K562 (cell line): Measurements from ENCODE around the gene CFDP1. TPM values are rescaled to one million over a fixed set of nuclear protein-coding genes. Genes with fewer than 3 reads are reported as not detected.

ENCODE experiments used
- CCNT2 ChIP-seq: IDR thresholded peaks from 2 replicates; pipeline ENCODE4 v1.6.1; 2011; ENCODE audit warnings: borderline replicate concordance, low read depth, mild to moderate bottlenecking, moderate library complexity, mixed read lengths, low read length; ENCODE audit not compliant: insufficient read length; ENCODE audit errors: extremely low read depth
- CREBBP ChIP-seq: IDR thresholded peaks from one replicate; pipeline ENCODE4 v1.6.1; 2012; ENCODE audit warnings: low read depth, mild to moderate bottlenecking, control low read depth, inconsistent platforms, low read length
- POLR2G ChIP-seq: fragments of 200-400 bp; formaldehyde crosslinking; IDR thresholded peaks from 2 replicates; pipeline ENCODE4 v1.6.1; 2017; ENCODE audit warnings: low read depth, mild to moderate bottlenecking, antibody characterized with exemption, low read length, moderate library complexity
- ZNF140 ChIP-seq: fragments of 250-450 bp; sonication (Bioruptor Pico); IDR thresholded peaks from 2 replicates; pipeline ENCODE4 v1.8.0; 2021; ENCODE audit warnings: moderate library complexity, mild to moderate bottlenecking, inconsistent platforms
- polyA plus RNA-seq, 8 experiments: library from polyadenylated mRNA; depleted of rRNA in 4 of 8; stranded (reverse) in 5 of 8; unstranded in 3 of 8; fragments of >200 nt; fragmentation: Nextera tagmentation in 2 of 8; fragmentation: Illumina TruSeq in 1 of 8; extraction: Ambion mirVana in 2 of 8; extraction: Trizol in 1 of 8; gene quantifications; 2 replicates each; pipeline versions ENCODE4 v1.2.1 to v1.2.3, GENCODE V29; 2011 to 2014; ENCODE audit warnings: inconsistent platforms in 1 of 8, missing spikeins in 1 of 8
- total RNA-seq, 7 experiments: library from RNA; depleted of rRNA in 6 of 7; stranded (reverse); fragments of >200 nt in 6 of 7; fragmentation: Illumina TruSeq in 2 of 7; extraction: Trizol in 2 of 7; gene quantifications; 2 replicates each; pipeline versions ENCODE4 v1.2.1 to v1.2.3, GENCODE V29; 2011 to 2021; ENCODE audit warnings: low replicate concordance in 1 of 7
- TF ChIP-seq, protein P1 (sequence below): sonication (generic); formaldehyde crosslinking; IDR thresholded peaks from 2 replicates; pipeline ENCODE4 v1.8.1; 2023; ENCODE audit warnings: mild to moderate bottlenecking, missing genetic modification reagents
- TF ChIP-seq, protein P2 (sequence below): fragments of 450-650 bp; IDR thresholded peaks from 2 replicates; pipeline ENCODE4 v1.6.1; 2016; ENCODE audit warnings: low read depth
- TF ChIP-seq, protein P3 (sequence below): fragments of 450-650 bp; IDR thresholded peaks from 2 replicates; pipeline ENCODE4 v1.6.1; 2017; ENCODE audit warnings: antibody characterized with exemption

Gene CFDP1
- total and polyA plus RNA-seq, 9 of the 15 experiments (the other 6 are each of a cell fraction or from before 2014, with no cell fraction given): 31.5 to 78.4 (median 61.7) TPM

DNA sequence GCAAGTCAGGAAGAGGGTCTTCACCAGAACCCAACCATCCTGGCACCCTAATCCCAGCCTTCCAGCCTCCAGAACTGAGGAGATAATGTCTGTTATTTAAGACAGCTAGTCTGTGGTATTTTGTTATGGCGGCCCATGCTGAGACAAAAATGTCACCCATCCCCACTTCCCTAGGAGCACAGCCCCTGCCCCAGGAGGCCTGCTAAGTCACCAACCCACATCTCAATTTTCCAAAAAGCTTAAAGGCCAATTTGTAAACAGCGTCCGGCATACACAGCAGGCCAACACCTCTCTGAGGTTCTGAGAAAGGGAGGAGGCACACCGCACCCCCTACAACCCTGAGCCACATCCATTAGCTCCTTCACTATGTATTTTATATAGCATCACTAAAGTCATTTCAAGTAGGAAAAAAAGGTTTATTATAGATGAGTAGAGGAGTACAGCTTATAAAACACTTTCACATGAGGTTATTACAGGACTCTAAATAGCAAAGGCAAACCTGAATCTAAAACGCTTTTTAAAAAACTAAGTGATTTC is 24.2 kb upstream of the CFDP1 start (continued):
- TF ChIP-seq, protein P1, sequence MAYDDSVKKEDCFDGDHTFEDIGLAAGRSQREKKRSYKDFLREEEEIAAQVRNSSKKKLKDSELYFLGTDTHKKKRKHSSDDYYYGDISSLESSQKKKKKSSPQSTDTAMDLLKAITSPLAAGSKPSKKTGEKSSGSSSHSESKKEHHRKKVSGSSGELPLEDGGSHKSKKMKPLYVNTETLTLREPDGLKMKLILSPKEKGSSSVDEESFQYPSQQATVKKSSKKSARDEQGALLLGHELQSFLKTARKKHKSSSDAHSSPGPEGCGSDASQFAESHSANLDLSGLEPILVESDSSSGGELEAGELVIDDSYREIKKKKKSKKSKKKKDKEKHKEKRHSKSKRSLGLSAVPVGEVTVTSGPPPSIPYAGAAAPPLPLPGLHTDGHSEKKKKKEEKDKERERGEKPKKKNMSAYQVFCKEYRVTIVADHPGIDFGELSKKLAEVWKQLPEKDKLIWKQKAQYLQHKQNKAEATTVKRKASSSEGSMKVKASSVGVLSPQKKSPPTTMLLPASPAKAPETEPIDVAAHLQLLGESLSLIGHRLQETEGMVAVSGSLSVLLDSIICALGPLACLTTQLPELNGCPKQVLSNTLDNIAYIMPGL: no peak
- TF ChIP-seq POLR2G (no peak), ZNF140 (CRISPR knock-in tag) (no peak), CCNT2 (no peak), CREBBP (no peak)
- TF ChIP-seq, protein P2, sequence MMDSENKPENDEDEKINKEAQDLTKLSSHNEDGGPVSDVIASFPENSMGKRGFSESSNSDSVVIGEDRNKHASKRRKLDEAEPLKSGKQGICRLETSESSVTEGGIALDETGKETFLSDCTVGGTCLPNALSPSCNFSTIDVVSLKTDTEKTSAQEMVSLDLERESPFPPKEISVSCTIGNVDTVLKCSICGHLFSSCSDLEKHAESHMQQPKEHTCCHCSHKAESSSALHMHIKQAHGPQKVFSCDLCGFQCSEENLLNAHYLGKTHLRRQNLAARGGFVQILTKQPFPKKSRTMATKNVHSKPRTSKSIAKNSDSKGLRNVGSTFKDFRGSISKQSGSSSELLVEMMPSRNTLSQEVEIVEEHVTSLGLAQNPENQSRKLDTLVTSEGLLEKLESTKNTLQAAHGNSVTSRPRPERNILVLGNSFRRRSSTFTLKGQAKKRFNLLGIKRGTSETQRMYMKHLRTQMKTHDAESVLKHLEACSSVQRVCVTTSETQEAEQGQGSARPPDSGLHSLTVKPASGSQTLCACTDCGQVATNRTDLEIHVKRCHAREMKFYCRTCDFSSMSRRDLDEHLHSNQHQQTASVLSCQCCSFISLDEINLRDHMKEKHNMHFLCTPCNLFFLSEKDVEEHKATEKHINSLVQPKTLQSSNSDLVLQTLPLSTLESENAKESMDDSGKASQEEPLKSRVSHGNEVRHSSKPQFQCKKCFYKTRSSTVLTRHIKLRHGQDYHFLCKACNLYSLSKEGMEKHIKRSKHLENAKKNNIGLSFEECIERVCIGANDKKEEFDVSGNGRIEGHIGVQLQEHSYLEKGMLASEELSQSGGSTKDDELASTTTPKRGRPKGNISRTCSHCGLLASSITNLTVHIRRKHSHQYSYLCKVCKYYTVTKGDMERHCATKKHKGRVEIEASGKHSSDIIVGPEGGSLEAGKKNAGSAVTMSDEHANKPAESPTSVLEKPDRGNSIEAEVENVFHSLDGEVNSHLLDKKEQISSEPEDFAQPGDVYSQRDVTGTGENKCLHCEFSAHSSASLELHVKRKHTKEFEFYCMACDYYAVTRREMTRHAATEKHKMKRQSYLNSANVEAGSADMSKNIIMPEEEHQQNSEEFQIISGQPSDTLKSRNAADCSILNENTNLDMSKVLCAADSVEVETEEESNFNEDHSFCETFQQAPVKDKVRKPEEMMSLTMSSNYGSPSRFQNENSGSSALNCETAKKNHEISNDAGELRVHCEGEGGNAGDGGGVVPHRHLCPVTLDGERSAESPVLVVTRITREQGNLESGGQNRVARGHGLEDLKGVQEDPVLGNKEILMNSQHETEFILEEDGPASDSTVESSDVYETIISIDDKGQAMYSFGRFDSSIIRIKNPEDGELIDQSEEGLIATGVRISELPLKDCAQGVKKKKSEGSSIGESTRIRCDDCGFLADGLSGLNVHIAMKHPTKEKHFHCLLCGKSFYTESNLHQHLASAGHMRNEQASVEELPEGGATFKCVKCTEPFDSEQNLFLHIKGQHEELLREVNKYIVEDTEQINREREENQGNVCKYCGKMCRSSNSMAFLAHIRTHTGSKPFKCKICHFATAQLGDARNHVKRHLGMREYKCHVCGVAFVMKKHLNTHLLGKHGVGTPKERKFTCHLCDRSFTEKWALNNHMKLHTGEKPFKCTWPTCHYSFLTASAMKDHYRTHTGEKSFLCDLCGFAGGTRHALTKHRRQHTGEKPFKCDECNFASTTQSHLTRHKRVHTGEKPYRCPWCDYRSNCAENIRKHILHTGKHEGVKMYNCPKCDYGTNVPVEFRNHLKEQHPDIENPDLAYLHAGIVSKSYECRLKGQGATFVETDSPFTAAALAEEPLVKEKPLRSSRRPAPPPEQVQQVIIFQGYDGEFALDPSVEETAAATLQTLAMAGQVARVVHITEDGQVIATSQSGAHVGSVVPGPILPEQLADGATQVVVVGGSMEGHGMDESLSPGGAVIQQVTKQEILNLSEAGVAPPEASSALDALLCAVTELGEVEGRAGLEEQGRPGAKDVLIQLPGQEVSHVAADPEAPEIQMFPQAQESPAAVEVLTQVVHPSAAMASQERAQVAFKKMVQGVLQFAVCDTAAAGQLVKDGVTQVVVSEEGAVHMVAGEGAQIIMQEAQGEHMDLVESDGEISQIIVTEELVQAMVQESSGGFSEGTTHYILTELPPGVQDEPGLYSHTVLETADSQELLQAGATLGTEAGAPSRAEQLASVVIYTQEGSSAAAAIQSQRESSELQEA: no peak
- TF ChIP-seq, protein P3, sequence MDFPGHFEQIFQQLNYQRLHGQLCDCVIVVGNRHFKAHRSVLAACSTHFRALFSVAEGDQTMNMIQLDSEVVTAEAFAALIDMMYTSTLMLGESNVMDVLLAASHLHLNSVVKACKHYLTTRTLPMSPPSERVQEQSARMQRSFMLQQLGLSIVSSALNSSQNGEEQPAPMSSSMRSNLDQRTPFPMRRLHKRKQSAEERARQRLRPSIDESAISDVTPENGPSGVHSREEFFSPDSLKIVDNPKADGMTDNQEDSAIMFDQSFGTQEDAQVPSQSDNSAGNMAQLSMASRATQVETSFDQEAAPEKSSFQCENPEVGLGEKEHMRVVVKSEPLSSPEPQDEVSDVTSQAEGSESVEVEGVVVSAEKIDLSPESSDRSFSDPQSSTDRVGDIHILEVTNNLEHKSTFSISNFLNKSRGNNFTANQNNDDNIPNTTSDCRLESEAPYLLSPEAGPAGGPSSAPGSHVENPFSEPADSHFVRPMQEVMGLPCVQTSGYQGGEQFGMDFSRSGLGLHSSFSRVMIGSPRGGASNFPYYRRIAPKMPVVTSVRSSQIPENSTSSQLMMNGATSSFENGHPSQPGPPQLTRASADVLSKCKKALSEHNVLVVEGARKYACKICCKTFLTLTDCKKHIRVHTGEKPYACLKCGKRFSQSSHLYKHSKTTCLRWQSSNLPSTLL: no peak
- TF ChIP-seq, all 486 proteins: peak for 0
